Endometrial microvascular endothelial cells (primary cell): Measurements from ENCODE around the gene GPBAR1. TPM values are rescaled to one million over a fixed set of nuclear protein-coding genes. Genes with fewer than 3 reads are reported as not detected.
"Not testable (repeated sequence)": the region's sequence is repeated elsewhere in the genome, so short reads cannot be mapped to it uniquely, and the experiment has no call there.

Experiments
- in situ Hi-C: cut with HindIII; loops from 2 replicates; pipeline ENCODE4 v1.10.0; 2017; ENCODE audit warnings: low sequenced_read_pairs, low pct_unique_long_range_greater_than_20kb; ENCODE audit errors: inconsistent ontology term
- total RNA-seq: library from RNA; depleted of rRNA; stranded (reverse); fragments of >200 nt; gene quantifications from one replicate; pipeline ENCODE4 v1.2.3, GENCODE V29; 2015; ENCODE audit errors: inconsistent ontology term

The GPBAR1 gene
- total RNA-seq, 1 donor from 2014 or later: not detected

DNA sequence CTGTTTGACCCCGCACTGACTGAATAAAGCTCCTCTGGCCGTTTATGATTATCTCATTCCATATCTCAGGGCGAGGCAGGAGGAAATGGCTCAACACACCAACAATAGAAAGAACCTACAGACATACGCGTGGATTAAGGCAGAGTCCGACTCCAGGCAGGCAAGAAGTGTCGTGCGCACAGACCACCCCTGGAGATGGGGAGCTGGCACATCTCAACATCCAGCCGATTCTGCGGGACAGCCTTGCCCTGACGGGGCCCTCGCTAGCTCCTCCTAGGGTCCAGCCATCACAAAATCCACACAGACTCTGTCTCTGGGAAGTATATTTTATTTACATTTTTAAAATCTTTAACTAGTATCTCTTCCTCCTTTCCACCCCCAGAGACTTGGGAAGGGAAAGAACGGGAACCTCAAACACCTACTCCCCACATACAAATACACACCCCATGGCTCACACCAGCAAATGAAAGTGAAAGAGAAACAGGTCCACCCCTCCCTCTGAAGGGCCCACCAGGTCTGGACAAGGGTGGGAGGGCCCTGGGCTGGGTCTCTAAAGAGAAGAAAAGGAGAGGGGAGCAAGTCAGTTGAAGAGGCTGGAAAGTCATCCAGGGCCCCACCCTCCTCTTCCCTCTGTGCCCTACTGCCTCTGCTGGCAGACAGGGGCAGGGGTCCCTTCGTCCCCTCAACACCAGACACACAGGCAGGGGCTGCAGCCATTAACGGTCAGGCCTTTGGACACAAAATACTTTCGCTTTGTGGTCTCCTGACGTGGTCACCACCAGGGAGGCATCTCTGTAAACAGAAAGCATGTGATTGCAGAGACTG is 3.2 kb downstream of the GPBAR1 start:
- in situ Hi-C loops: no loop called here

- in situ Hi-C loops: no loop called here
These were observed 4.2 kb downstream of the GPBAR1 start for GRCh38 chr2:218264773-218265561.

GRCh38 chr2:218265626-218266025 is 4.8 kb downstream of the GPBAR1 start:
- in situ Hi-C loops: no loop called here

DNA sequence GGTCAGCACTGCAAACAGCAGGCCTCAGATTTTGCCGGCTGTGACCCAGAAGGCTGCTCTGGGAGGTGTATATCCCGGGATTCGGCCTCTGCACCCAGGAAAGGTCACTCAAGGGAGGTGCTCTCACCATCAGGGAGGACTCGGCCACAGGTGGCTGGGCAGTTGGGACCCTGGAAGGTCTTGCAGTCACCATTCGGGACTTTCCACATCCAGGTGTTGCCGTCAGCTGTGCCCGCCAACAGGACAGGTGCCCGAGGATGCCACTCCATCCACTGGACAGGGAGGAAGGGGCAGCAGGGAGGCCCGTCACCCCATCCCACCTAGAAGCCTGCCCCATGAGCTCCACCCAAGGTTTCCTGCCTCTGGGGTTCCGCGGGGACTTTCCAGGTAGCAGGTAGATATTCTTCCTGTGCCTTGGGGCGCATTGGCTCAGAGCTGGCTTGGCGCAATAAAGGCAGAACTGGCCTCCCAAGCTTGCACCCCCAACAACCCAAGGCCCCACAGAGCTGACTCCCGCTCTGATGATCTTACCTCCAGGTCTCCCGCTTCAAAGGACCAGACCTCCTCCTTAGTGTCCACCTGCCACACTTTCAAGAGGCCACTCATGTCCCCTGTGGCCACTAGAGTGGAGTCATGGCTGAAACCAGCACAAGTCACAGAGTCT is 5.6 kb downstream of the GPBAR1 start:
- in situ Hi-C loops: no loop called here

GRCh38 chr2:218267259-218267658 is 6.4 kb downstream of the GPBAR1 start:
- in situ Hi-C loops: no loop called here

- in situ Hi-C loops: no loop called here
These were observed 9.3 kb downstream of the GPBAR1 start, which contains the start of the genes AAMP and PNKD for GRCh38 chr2:218269900-218270720. AAMP (minus strand) TSS chr2:218270137; CDS start chr2:218270086, 51 bp downstream. PNKD (plus strand) TSS chr2:218270519; CDS start chr2:218270536, 17 bp downstream.

GRCh38 chr2:218270721-218271486 is 10.1 kb downstream of the GPBAR1 start:
- in situ Hi-C loops: no loop called here

DNA sequence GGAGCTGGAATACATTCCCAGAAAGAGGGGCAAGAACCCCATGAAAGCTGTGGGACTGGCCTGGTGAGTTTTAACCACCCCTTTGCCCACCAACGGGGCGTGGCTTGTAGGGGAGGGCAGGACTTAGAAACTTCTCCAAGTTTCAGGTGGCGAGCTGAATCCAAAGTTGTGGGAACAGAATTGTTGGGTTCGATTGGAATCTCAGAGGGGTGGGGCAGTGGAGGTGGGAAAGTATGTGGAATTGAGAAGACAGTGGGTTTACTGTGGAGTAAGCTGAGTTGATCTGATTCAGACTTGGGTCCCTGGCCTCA is 10.6 kb downstream of the GPBAR1 start:
- in situ Hi-C loops: no loop called here

DNA sequence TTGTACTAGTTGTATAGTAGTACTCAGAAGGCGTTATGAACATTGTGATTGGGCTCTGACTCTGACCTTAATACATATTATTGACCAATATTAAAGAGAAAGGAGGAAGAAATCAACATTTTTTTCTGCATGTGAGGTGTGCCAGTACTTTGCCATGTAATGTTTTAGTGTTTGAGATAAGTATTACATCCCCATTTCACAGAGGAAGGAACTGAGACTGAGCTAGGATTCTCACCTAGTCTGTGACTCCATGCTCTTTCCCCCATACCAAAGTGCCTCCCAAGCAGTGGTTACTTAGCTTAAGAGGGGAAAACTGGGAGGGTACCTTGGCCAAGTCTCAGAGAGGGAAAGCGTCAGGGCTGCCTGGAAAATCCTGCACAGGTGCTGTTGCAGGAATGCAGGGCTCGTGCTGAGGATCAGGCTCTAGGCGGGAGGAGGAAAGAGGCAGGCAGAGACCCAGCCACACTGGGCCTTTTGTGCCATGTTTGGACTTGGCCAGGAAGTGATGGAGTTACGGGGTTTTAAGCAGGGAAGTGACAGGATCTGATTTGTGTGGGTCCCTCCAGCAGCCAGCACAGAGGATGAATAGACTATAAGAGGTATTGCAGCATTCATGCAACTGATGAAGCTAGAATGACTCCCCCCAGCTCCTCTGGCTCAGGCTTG is 11.2 kb downstream of the GPBAR1 start:
- in situ Hi-C loops: no loop called here

DNA sequence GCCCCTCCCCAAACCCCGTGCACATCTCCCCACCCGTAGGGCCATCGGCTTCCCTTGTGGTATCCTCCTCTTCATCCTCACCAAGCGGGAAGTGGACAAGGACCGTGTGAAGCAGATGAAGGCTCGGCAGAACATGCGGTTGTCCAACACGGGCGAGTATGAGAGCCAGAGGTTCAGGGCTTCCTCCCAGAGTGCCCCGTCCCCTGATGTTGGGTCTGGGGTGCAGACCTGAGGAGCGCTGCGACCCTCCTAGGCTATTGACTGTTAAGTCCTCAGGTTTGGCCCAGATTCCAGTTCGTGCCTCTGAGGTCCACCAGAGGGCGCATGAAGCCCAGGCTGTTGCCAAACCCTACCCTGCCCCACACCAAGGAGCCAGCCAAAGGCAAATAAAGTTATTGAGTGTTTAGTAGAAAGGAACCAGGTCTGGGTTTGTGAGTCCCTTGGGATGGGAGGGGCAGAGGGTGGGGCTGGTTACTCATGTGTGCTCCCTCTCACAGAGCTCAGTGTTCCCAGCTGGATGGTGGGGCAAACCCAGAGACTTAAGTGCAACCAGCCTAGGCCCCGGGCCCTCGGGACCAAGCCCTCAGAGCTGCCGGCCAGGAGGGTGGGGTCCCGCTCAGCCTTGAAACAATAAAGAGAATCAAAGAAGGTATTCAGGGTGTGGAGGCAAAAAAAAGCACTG is 11.9 kb downstream of the GPBAR1 start:
- in situ Hi-C loops: no loop called here

DNA sequence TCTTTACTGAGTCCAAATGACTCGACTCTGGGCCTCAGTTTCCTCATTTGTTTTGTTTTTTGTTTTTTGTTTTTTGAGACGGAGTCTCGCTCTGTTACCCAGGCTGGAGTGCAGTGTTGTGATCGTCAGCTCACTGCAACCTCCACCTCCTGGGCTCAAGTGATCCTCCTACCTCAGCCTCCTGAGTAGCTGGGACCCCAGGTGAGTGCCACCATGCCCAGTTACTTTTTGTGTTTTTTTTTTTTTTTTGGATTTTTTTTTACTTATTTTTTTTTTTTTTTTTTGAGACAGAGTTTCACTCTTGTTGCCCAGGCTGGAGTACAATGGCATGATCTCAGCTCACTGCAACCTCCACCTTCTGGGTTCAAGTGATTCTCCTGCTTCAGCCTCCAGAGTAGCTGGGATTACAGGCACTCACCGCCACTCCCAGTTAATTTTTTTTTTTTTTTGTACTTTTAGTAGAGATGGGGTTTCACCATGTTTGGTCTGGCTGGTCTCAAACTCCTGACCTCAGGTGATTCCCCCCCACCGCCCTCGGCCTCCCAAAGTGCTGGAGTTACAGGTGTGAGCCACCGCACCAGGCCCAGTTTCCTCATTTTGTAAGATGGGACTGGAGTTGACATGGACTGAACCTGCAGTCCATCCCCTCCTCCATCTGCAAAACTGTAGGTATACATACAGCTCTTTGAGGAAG is 12.5 kb downstream of the GPBAR1 start:
- in situ Hi-C loops: not testable (repeated sequence)

DNA sequence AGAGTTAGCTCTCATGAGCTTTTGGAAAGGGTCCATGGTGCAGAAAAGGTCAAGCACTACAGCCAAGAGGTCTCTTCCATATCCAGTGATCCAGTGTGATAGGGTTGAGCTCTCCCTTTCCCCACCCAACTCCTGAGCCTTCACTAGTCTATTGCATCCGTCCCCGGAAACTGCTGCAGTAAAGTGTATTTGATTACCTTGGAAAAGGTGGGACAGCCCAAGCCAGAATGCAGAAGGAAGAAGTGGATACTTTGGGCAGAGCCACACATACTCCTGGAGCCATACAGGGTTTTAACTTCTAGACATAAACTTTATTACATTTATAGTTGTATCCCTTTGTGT is 13.1 kb downstream of the GPBAR1 start:
- in situ Hi-C loops: no loop called here

- in situ Hi-C loops: no loop called here
These were observed 13.8 kb downstream of the GPBAR1 start for GRCh38 chr2:218274586-218274985.

DNA sequence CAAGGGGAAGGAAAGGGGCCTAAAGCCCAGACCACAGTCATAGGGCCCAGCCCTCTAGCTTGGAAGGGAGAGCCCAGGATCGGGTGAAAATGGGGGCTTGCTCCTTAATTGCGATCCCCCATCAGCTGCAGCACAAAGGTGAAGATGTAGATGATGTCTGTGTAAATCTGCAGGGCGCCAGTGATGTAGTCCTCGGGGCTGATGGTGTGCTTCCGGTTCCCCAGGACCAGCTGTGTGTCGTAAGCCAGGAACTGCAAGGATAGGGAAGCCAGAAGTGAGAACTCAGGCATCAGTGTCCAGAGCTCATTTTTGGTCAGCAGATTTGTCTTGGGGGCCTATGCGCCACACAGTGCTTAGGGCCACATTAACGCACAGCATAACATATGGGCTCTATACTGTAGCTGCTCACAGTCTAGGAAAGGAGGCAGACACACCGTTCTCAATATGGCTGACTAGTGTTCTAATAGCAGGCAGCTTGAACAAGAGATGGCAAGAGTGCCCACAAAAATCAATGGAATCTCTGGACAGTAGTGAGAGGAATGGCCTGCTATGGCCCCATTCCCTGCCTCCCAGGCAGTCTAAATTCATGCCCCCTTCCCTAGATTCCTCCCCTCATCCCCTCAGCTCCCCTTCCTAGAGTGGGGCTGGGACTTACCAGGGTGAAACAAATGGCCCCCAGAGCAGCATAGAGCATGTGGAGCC is 14.7 kb downstream of the GPBAR1 start:
- in situ Hi-C loops: no loop called here

DNA sequence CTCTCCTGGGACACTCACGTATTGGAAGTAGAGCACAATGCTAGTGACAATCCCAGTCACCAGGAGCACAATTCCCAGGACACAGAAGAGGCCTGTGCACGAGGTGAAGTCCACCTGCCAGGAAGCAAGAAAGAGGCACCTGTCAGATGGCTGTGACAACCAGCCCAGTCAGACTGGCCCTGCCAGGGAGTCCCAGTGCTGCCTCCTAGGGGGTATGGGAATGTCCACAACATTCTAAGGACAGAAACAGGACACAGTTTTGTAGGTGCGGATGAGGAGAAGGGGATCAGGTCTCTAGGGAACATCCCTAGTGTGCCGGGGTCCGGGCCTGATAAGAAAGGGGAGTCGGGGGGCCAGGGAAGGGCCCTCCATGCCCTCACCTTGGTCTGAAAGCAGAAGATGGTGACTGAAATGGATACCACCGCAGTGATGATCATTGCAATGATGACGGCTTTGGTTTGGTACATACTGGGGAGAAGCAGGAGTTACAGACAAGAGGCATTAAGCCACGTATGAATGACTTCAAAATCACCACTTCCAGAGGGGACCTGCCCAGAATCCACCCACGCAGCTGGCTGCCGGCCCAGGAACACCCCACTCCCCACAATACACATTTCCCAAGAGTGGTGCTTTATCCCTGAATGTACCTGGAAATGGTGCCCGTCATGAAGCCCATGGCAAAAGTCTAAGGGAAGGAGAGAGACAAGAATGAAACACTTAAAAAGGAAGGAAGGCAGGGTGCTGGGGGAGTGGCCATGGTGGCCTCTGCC is 16.4 kb downstream of the GPBAR1 start:
- in situ Hi-C loops: no loop called here
